Aorta (tissue), 5 donors: ENCODE results near the gene OR10AD1. TPM values are rescaled to one million over a fixed set of nuclear protein-coding genes. Genes with fewer than 3 reads are reported as not detected.
"Not testable (repeated sequence)": the region's sequence is repeated elsewhere in the genome, so short reads cannot be mapped to it uniquely, and the experiment has no call there.

Experiments used
- ATAC-seq: fragments of 200-7000 bp; cut with Tn5 transposase; one replicate; pipeline ENCODE4 v1.9.1; 2022; ENCODE audit warnings: moderate library complexity; ENCODE audit not compliant: low FRiP score
- DNase-seq, 2 donors: peaks; one replicate each; pipeline ENCODE4 v3.0.0-alpha.2; 2020
- H3K27ac ChIP-seq, 2 donors: one replicate each; pipeline ENCODE4 v1.5.1; 2013; ENCODE audit warnings: low read length in 2 of 2, mild to moderate bottlenecking in 2 of 2, moderate library complexity in 2 of 2, control low read depth in 1 of 2, inconsistent platforms in 1 of 2, low read depth in 1 of 2
- H3K27me3 ChIP-seq, 2 donors: one replicate each; pipeline ENCODE4 v1.6.1; 2013; ENCODE audit warnings: control low read depth in 1 of 2, low read length in 1 of 2, mild to moderate bottlenecking in 1 of 2, moderate library complexity in 1 of 2; ENCODE audit not compliant: insufficient read depth in 2 of 2, control insufficient read depth in 1 of 2
- H3K36me3 ChIP-seq, 2 donors: one replicate each; pipeline ENCODE4 v1.6.1; 2013; ENCODE audit warnings: control low read depth in 1 of 2, low read length in 1 of 2, mild to moderate bottlenecking in 1 of 2; ENCODE audit not compliant: insufficient read depth in 2 of 2, control insufficient read depth in 1 of 2
- H3K4me1 ChIP-seq, 2 donors: one replicate each; pipeline ENCODE4 v1.6.1; 2013; ENCODE audit warnings: low read length in 2 of 2, control low read depth in 1 of 2, mild to moderate bottlenecking in 1 of 2, moderate library complexity in 1 of 2; ENCODE audit not compliant: insufficient read depth in 2 of 2, control insufficient read depth in 1 of 2
- H3K4me3 ChIP-seq, 2 donors: one replicate each; pipeline ENCODE4 v1.5.1; 2013; ENCODE audit warnings: low read length in 2 of 2, control low read depth in 1 of 2, mild to moderate bottlenecking in 1 of 2
- H3K9me3 ChIP-seq: one replicate; pipeline ENCODE4 v1.6.1; 2013; ENCODE audit warnings: mild to moderate bottlenecking, low read length; ENCODE audit not compliant: control insufficient read depth
- WGBS, 2 donors: extraction: QIAGEN DNeasy Blood & Tissue Kit; methylation state at CpG; one replicate each; pipeline ENCODE4 v1.1.7; 2013; 5-methylcytosine and 5-hydroxymethylcytosine counted together
- intact Hi-C, 2 donors: fragments of 100-400 bp; cut with DNase I; formaldehyde crosslinking; loops; one replicate each; pipeline versions ENCODE4 v1.14.2 to v1.15.0; 2022
- polyA plus RNA-seq, 2 donors: library from polyadenylated mRNA; stranded (reverse); fragments of 200-250 nt; gene quantifications; one replicate each; pipeline ENCODE4 v1.2.3, GENCODE V29; 2013
- total RNA-seq, 2 donors: library from RNA; stranded (reverse); fragmentation: NEBNext Ultra II Directional; extraction: Animal tissue kit (Norgen Biotek cat#: 25700); gene quantifications; one replicate each; pipeline ENCODE4 v1.2.1, GENCODE V29; 2021
- donor health status: healthy with polysubstance abuse.
- donor health status: Bipolar disorder and iron deficiency.
- donor health status: DM: no; HTN: no; CAD: no.
- donor health status: DM: no; HTN: no; CAD: no.
- donor health status: DM: yes; HTN: yes; CAD: no.

Gene OR10AD1
- total and polyA plus RNA-seq, 4 donors: not detected

- Histone ChIP-seq H3K4me1 (no peaks in the 10 kb centered on the region), H3K9me3 (no peaks in the 10 kb centered on the region), H3K27ac (no peak overlapping the region), H3K4me3 (no peak overlapping the region), H3K27me3 (no peaks in the 10 kb centered on the region), H3K36me3 (no peaks in the 10 kb centered on the region)
- intact Hi-C loops: loop anchor here in 1 of 2 donors (10.0 kb wide), 1 partner anchor 195 kb away; the partner anchor contains the start of gene TMEM106C
- 73% methylated on average over 5 of the region's 5 CpGs for WGBS, 2 donors
- DNase-seq (no peak), ATAC-seq (no peak)
Measured at GRCh38 chr12:48160046-48160445, 43.0 kb downstream of the OR10AD1 start.

- H3K9me3 ChIP-seq: no peaks in the 10 kb centered on the region
- intact Hi-C loops: loop anchor here (5.0 kb wide), 2 partner anchors 36 to 51 kb away; partner anchors contain the start of gene SENP1 (in 1 of the 2)
- H3K4me1 ChIP-seq: no peaks in the 10 kb centered on the region
- H3K4me3 ChIP-seq: no peak overlapping the region
- H3K27ac ChIP-seq: peak overlapping the region in 1 of 2 donors; percentile 45
- DNase-seq: no peak
- WGBS, 2 donors: 64% methylated on average over 3 of the region's 3 CpGs
- no peak for ATAC-seq
- peaks cover 0 to 2% of the 10 kb centered on the region in 2 donors for H3K36me3 ChIP-seq
- H3K27me3 ChIP-seq: no peaks in the 10 kb centered on the region
Measured at GRCh38 chr12:48157889-48158370, 45.2 kb downstream of the OR10AD1 start.

- Histone ChIP-seq H3K36me3 (peaks cover 0 to 2% of the 10 kb centered on the region in 2 donors), H3K27ac (peak within 1 kb of the TSS in 1 of 2 donors; percentile 76), H3K4me3 (peak within 1 kb of the TSS; percentile 77 to 93), H3K9me3 (no peaks in the 10 kb centered on the region), H3K27me3 (no peaks in the 10 kb centered on the region), H3K4me1 (no peaks in the 10 kb centered on the region)
- intact Hi-C loops: loop anchor here (5.0 kb wide), 2 partner anchors 35 to 50 kb away; partner anchors contain the start of gene SENP1 (in 1 of the 2)
- peak; percentile 99 to 100 for DNase-seq
- peak; percentile 99 for ATAC-seq
- WGBS, 2 donors: 0% methylated on average over 55 to 56 of the region's 56 CpGs
Measured at GRCh38 chr12:48157018-48157888, 45.8 kb downstream of the OR10AD1 start, which contains the start of gene ASB8. Gene ASB8 (minus strand): TSS chr12:48157515. CDS start chr12:48153496, 4,019 bp downstream.

- intact Hi-C loops: loop anchor here (5.0 kb wide), 2 partner anchors 34 to 49 kb away; partner anchors contain the start of gene SENP1 (in 1 of the 2)
- Histone ChIP-seq H3K27ac (no peak overlapping the region), H3K4me1 (no peaks in the 10 kb centered on the region), H3K36me3 (peaks cover 0 to 2% of the 10 kb centered on the region in 2 donors), H3K9me3 (no peaks in the 10 kb centered on the region), H3K4me3 (peak overlapping the region; percentile 77 to 93), H3K27me3 (no peaks in the 10 kb centered on the region)
- no peak for ATAC-seq
- 23% methylated on average over 8 of the region's 8 CpGs for WGBS, 2 donors
- DNase-seq: no peak
Measured at GRCh38 chr12:48156652-48157017, 46.5 kb downstream of the OR10AD1 start.

DNA sequence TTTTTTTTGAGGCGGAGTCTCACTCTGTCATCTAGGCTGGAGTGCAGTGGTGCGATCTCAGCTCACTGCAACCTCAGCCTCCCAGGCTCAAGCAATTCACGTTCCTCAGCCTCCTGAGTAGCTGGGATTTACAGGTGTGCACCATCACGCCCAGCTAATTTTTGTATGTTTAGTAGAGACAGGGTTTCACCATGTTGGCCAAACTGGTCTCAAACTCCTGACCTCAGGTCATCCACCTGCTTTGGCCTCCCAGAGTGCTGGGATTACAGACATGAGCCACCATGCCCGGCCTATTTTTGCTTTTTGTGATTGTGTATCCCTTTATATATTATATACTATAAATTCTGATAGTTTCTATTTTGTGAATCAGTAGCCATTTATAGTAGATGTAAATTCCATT is 47.3 kb downstream of the OR10AD1 start:
- not testable (repeated sequence) for H3K36me3 ChIP-seq, H3K4me3 ChIP-seq, H3K4me1 ChIP-seq, ATAC-seq, DNase-seq, H3K27me3 ChIP-seq, H3K27ac ChIP-seq, H3K9me3 ChIP-seq
- 92 to 96% methylated on average over 5 of the region's 5 CpGs for WGBS, 2 donors
- intact Hi-C loops: loop anchor here (5.0 kb wide), 2 partner anchors 33 to 48 kb away; partner anchors contain the start of gene SENP1 (in 1 of the 2)

Other genes with a start within 250 kb of the OR10AD1 start
- 10 to 100 TPM; 56.3 to 70.0 TPM for gene TMEM106C, start 239.7 kb downstream of the OR10AD1 start, total RNA-seq
- gene TMEM106C, start 239.7 kb downstream of the OR10AD1 start, polyA plus RNA-seq: 100 to 1,000 TPM in 1 of 2 donors, 10 to 100 TPM in 1; 68.9 to 220 TPM
- gene COL2A1, start 198.8 kb downstream of the OR10AD1 start, total RNA-seq: not detected
- gene COL2A1, start 198.8 kb downstream of the OR10AD1 start, polyA plus RNA-seq: not detected
- 10 to 100 TPM; 20.6 to 23.0 TPM for gene SENP1, start 97.2 kb downstream of the OR10AD1 start, total RNA-seq
- 1 to 10 TPM; 6.0 to 6.3 TPM for gene SENP1, start 97.2 kb downstream of the OR10AD1 start, polyA plus RNA-seq
- gene PFKM, start 83.9 kb downstream of the OR10AD1 start, total RNA-seq: 10 to 100 TPM; 52.2 to 68.8 TPM
- 10 to 100 TPM; 22.3 to 58.5 TPM for gene PFKM, start 83.9 kb downstream of the OR10AD1 start, polyA plus RNA-seq
- gene ASB8, start 45.8 kb downstream of the OR10AD1 start, total RNA-seq: 10 to 100 TPM; 32.8 to 34.2 TPM
- gene ASB8, start 45.8 kb downstream of the OR10AD1 start, polyA plus RNA-seq: 10 to 100 TPM; 20.7 to 25.6 TPM
- 1 to 10 TPM; 1.1 to 2.2 TPM for gene CCDC184, start 19.6 kb downstream of the OR10AD1 start, total RNA-seq
- 1 to 10 TPM in 1 of 2 donors, under 1 TPM in 1; 0.63 to 2.8 TPM for gene CCDC184, start 19.6 kb downstream of the OR10AD1 start, polyA plus RNA-seq
- 10 to 100 TPM; 19.4 to 22.4 TPM for gene ZNF641, start 147.6 kb upstream of the OR10AD1 start, total RNA-seq
- gene ZNF641, start 147.6 kb upstream of the OR10AD1 start, polyA plus RNA-seq: 10 to 100 TPM in 1 of 2 donors, 1 to 10 TPM in 1; 9.0 to 15.3 TPM